Fibroblast of the conjunctiva (primary cell): ENCODE results near the gene FRG2B.
"Not testable (repeated sequence)": the region's sequence is repeated elsewhere in the genome, so short reads cannot be mapped to it uniquely, and the experiment has no call there.

Experiments used
- DNase-seq: peaks from one replicate; pipeline ENCODE4 v3.0.0-alpha.2; 2010; ENCODE audit warnings: low read depth

The FRG2B gene

DNA sequence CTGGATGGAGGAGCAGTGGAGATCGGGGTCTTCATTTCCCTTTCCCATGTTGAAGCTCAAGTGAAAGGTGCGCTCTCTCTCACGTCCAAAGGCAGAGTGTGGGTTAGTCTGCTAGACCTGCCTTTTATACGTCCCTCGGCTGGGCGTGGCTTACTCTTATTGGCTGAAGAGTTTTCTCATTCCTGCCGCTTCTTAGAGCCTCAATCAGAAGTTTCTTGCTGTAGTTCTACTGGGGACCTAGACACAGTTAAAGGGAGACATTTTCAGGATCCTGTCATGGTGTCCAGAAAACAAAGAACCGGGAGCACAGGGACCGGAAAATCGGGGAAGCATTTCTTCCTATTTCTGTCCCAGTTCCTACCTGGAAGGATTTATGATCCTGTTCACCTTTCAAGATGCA is at the start of gene FRG2B:
TSS of gene FRG2B (minus strand) at position 101 of the 400 bp plus-strand sequence. CDS start at position 48, 53 bp downstream.
- not testable (repeated sequence) for DNase-seq

- not testable (repeated sequence) for DNase-seq
Observed at GRCh38 chr10:133667446-133667845, 40.9 kb upstream of the FRG2B start.

- DNase-seq, result not testable (repeated sequence)
Observed at GRCh38 chr10:133663544-133664160, 37.1 kb upstream of the FRG2B start.

DNA sequence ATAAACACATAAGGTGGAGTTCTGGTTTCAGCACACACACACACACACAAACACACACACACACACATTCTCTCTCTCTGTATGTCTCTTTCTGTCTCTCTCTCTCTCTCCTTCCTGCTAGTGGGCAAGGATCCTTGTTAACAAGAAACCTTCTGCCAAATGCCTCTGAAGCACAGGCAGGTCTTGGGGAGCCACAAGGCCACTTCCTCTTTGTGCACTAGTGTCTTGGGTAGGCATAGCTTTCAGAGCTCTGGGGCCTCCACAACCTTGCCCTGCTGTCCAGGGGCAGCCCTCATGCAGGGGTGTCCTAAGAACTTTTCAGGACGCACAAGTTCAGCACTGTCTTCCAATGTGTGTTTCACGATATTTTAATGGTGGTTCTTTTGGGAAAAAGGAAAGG is 34.5 kb upstream of the FRG2B start:
- DNase-seq, result not testable (repeated sequence)

DNA sequence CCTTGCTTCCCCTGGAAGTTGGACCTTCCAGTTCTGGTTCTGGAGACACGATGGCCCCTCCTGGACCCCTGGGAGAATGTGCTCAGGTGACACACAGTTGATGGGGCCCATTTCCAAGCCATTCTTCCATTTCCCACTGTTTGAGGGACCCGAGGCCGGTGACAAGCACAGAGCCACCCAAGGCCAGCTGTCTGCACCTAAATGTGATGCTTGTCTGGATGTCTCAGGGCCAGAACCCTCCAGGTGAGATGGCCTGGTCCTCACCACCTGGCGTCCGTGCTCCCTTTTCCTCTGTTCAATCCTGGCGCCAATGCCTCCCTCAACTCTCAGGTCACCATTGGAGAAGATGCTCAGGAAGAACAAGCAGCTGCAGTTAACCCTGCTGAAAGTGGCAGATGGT is 33.9 kb upstream of the FRG2B start:
- DNase-seq, result not testable (repeated sequence)

GRCh38 chr10:133657276-133657675 is 30.7 kb upstream of the FRG2B start:
- DNase-seq, result not testable (repeated sequence)

GRCh38 chr10:133648872-133649455 is 22.4 kb upstream of the FRG2B start:
- not testable (repeated sequence) for DNase-seq

DNA sequence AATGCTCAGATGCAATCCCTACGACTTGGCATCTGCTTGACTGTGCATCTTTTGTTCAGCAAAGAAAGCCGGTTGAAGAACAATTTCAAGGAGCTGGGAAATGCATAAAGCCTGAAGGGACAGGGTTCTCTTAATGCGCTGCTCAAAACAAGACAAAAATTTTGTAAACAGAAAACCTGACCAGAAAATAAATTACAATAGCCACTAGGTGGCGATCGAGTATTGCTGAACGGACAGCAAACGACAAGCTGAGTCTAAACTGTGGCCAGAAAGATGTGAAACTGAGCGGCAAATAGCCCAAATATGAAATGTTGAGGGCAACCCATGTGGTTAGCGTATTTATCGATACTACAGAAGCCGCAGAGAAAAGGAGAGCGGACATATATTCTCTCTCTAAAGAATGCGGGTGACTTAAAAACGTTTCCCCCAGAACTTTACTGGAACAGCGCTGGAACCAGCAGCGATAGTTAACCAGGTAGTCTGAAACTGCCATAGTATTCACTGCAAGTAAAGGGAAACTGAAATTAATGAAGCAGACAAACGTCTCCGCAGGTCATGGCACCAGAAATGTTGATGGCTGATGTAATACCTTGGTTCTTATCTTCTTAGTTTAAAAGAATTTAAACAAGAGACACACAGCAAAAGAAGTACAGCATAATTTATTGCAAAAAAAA is 20.6 kb upstream of the FRG2B start:
- not testable (repeated sequence) for DNase-seq

GRCh38 chr10:133637846-133638235 is 11.2 kb upstream of the FRG2B start:
- not testable (repeated sequence) for DNase-seq

GRCh38 chr10:133637202-133637845 is 10.7 kb upstream of the FRG2B start:
- not testable (repeated sequence) for DNase-seq

DNA sequence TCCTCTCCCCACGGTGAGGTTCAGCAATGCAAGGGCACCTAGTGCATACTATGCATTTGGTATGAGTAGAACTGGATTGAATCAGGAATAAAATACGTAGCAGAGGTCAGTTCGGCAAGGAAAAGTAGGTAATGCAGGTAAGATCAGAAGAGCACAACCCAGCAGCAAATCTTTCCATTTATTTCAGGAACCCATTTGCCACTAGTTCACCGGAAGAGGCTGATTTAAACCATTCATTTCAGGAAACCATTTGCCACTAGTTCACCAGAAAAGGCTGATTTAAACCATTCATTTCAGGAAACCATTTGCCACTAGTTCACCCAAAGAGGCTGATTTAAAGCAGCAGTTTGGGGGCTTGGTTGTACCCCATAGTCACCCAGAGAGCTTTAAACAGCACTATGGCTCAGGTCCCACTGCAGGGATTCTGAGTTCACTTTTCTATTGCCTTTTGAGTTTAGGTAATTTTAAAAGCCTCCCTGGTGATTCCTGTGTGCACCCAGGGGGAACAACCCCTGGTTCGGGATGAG is 4.2 kb upstream of the FRG2B start:
- not testable (repeated sequence) for DNase-seq

DNA sequence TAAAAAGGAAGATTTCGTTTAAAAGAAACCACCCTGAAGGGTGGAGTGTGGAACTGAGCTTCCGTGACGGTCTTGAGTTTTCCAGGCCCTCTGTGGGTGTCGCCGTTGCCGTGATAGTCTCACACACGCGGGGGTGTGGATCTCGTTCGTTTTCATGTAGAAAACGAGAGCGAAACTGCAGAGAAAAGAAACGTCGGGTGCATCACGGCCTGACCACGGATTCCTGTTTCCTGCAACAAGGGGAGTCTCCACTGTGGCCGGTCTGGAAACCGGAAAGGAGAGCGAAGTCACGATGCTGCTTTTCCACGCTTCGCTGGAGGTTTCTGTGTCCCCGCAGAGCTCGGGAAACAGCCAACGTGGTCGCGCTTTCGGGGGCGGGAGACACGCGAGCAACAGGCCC is 4.1 kb downstream of the FRG2B start:
- not testable (repeated sequence) for DNase-seq

DNA sequence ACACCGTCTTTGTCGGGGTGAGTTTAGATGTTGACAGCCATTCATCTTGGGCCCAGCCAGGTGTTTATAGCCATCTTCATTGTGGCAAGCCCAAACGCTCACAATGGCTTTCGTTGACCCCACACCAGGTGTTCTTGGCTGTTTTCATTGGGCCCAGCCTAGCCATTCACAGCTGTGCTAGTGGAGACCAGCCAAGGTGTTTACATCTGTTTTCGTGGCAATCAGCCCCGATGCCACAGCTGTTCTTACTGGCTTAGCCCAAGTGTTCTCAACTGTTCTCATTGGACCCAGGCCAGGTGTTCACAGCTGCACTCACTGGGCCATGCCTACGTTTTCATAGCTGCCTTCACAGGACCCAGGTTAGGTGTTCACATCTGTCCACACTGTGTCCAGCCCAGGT is 7.7 kb downstream of the FRG2B start:
- no peak for DNase-seq

DNA sequence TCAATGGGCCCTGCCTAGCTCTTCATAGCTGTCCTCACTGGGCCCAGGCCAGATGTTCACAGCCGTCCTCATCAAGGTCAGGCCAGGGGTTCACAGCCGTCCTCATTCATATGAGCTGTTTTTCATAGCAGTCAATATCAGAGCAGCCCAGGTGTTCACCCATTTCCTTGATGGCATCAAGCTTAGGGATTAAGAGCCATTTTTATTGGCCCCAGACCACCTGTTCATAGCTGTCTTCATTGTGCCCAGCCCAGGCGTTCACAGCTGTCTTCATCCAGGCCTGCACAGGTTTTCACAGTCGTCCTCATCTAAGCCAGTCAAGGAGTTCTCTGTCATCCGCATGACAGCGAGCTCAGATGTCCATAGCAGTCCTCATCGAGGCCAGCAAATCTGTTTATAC is 9.4 kb downstream of the FRG2B start:
- no peak for DNase-seq

- no peak for DNase-seq
Observed at GRCh38 chr10:133616371-133617130, 10.0 kb downstream of the FRG2B start.

GRCh38 chr10:133614830-133615580 is 11.6 kb downstream of the FRG2B start:
- no peak for DNase-seq

DNA sequence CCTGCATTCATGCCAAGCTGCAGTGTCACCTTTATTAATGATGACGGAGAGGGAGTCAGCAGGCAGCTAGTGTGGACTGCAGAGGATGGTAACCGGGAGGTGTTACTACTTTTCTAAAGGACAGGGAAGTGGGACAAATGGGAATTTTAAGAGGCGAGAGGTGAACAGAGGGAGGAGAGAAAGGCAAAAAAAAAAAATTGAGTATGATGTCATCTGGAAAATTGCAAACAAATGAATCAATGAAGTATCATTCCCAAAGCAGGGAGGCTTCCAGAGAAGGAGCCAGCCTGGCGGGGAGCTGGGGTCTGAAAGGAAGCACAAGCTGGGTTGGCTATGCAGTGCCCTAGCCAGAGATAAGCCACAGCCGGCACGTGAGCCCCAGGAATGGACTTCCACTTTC is 12.9 kb downstream of the FRG2B start:
- DNase-seq, result no peak

DNA sequence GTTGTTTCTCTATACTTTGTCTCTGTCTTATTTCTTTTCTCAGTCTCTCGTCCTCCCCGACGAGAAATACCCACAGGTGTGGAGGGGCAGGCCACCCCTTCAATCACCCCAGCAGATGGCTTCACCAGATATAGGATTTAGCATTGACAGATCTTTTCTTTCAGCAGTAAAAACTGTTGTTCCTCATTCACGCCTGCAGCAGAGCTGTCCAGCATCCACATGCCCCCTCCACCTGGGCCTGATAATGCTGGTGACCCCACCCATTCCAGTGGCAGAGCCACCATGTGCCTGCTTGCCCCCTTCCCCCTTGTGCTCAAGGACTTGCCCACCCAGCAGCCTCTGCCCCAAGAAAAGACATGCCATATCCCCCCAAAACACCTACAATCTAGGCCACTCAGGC is 15.5 kb downstream of the FRG2B start:
- no peak for DNase-seq

GRCh38 chr10:133608855-133609254 is 17.7 kb downstream of the FRG2B start:
- no peak for DNase-seq

DNA sequence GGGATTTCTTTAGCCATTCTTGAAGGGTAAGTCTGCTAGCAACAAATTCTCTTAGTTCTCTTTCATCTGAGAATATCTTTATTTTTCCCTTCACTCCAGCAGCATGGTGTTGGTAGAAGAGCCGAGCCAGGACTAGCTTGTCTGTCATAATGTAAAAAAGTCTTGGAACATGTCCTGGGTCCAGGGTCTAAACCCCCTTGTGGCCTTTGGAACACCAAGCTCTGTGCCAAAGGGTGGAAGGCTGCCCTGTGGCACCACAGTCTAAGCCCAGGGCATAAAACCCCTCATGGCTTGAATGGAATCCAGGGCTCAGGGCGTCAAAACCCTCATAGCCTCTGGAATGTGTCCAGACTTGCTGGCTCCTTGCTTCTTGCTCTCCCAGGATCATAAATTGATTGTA is 23.2 kb downstream of the FRG2B start:
- not testable (repeated sequence) for DNase-seq

DNA sequence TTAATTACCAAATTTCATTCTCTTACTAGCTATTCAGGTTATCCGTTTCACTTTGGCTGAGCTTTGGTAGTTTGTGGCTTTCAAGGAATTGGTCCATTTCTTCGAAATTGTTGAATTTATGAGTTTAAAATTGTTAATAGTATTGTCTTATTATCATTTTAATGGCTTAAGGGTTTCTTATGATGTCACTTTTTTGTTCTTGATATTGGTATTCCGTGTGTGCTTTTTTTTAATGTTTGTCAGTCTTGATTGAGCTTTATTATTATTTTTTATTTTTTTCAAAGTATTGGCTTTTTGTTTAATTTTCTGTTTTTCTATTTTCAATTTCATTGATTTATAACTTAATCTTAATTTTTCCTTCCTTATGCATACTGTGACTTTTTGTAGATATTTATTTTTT is 25.9 kb downstream of the FRG2B start:
- no peak for DNase-seq
